Measurements from ENCODE around the gene MEF2B. TPM values are rescaled to one million over a fixed set of nuclear protein-coding genes. Genes with fewer than 3 reads are reported as not detected.
"Not testable (repeated sequence)": the region's sequence is repeated elsewhere in the genome, so short reads cannot be mapped to it uniquely, and the experiment has no call there.

Gene MEF2B
- total and polyA plus RNA-seq, 4 experiments from 2014 or later: 0.71 to 5.2 (median 3.1) TPM; not detected in 1

GRCh38 chr19:19179548-19180441, 9.7 kb upstream of the MEF2B start:
- no peak for DNase-seq
- Mint-ChIP-seq H3K4me1 (peaks cover 0 to 3% (median under 1%) of the 10 kb centered on the region in 4 donors), H3K36me3 (peaks cover 24 to 43% of the 10 kb centered on the region in 2 donors), H3K27ac (peak overlapping the region in 1 of 7 donors; percentile 19), H3K4me3 (no peak overlapping the region), H3K9me3 (no peaks in the 10 kb centered on the region), H3K27me3 (no peaks in the 10 kb centered on the region)
- intact Hi-C loops (cut with micrococcal nuclease): no loop called here
- Histone ChIP-seq H3K27me3 (ENCODE audit: insufficient read depth, low read length) (no peaks in the 10 kb centered on the region), H3K4me1 (ENCODE audit: insufficient read depth, low read length) (no peaks in the 10 kb centered on the region), H3K36me3 (ENCODE audit: insufficient read depth, low read length) (peaks cover 3% of the 10 kb centered on the region), H3K9me3 (ENCODE audit: control insufficient read depth in 1 of 2, low read length in 2 of 2) (no peaks in the 10 kb centered on the region), H3K4me3 (ENCODE audit: low read length in 2 of 2) (no peak overlapping the region), H3K27ac (ENCODE audit: low read depth, low read length) (no peak overlapping the region)
- ChIA-PET POLR2A (ENCODE audit: partially characterized antibody) (interaction anchor here (1.0 kb wide), 1 partner anchor 12 kb away, joined by 3 read pairs; the partner anchor contains the start of gene BORCS8), CTCF (ENCODE audit: partially characterized antibody) (no interaction called here)

DNA sequence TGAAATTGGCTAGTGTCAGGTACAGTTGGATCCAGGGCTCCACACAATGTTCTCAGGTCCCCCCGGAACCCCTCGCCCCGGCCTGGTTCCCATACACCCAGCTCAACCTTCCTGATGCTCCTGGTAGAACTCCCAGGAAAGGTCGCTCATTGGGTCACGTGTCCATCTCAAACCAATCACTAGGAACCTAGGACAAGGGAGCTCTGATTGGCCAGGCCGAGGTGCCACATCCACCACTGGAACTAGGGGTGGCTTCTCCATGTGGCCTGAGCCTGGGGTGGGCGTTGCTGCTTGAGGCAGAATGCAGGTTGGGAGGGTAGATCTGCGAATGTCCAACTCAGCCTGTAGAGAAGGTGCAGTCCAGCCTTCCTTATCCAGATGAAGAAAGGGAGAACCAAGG, 6.9 kb upstream of the MEF2B start:
- Mint-ChIP-seq H3K9me3 (no peaks in the 10 kb centered on the region), H3K4me3 (no peak overlapping the region), H3K36me3 (peaks cover 13 to 34% of the 10 kb centered on the region in 2 donors), H3K4me1 (peaks cover 0 to 2% (median under 1%) of the 10 kb centered on the region in 4 donors), H3K27me3 (no peaks in the 10 kb centered on the region), H3K27ac (no peak overlapping the region)
- intact Hi-C loops (cut with micrococcal nuclease): no loop called here
- H3K27me3 ChIP-seq (ENCODE audit: insufficient read depth, low read length): no peaks in the 10 kb centered on the region
- H3K36me3 ChIP-seq (ENCODE audit: insufficient read depth, low read length): no peaks in the 10 kb centered on the region
- H3K4me3 ChIP-seq (ENCODE audit: low read length in 2 of 2): no peak overlapping the region
- no peak overlapping the region for H3K27ac ChIP-seq (ENCODE audit: low read depth, low read length)
- ChIA-PET CTCF (ENCODE audit: partially characterized antibody) (interaction anchor here (1.3 to 2.5 kb wide), 2 partner anchors 10 to 31 kb away, joined by 4 to 9 read pairs; no protein-coding TSS in a partner anchor), POLR2A (ENCODE audit: partially characterized antibody) (no interaction called here)
- no peak for DNase-seq
- H3K4me1 ChIP-seq (ENCODE audit: insufficient read depth, low read length): no peaks in the 10 kb centered on the region
- no peaks in the 10 kb centered on the region for H3K9me3 ChIP-seq (ENCODE audit: control insufficient read depth in 1 of 2, low read length in 2 of 2)

DNA sequence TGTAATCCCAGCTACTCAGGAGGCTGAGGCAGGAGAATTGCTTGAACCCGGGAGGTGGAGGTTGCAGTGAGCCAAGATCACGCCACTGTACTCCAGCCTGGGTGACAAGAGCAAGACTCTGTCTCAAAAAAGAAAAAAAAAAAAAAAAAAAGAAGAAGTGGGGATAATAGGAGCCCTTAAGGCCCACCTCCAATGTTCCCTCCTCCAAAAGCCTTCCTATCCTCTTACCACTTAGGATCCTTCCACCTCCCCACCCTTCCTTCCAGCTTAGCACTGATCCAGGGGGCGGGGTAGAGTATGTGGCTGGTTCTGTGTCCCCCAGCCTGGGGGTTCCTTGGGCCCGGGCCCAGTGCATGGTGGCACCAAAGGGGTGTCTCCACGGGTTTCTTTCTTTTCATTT, 3.2 kb upstream of the MEF2B start:
- POLR2A ChIA-PET (ENCODE audit: partially characterized antibody); H3K36me3 ChIP-seq (ENCODE audit: insufficient read depth, low read length); H3K4me3 Mint-ChIP-seq; H3K27ac ChIP-seq (ENCODE audit: low read depth, low read length); H3K27me3 ChIP-seq (ENCODE audit: insufficient read depth, low read length); H3K9me3 Mint-ChIP-seq; H3K4me3 ChIP-seq (ENCODE audit: low read length in 2 of 2); intact Hi-C loops (cut with micrococcal nuclease); H3K9me3 ChIP-seq (ENCODE audit: control insufficient read depth in 1 of 2, low read length in 2 of 2); DNase-seq; H3K27ac Mint-ChIP-seq; H3K27me3 Mint-ChIP-seq: not testable (repeated sequence)
- H3K4me1 Mint-ChIP-seq: peaks cover 12 to 17% (median 14%) of the 10 kb centered on the region in 4 donors
- H3K4me1 ChIP-seq (ENCODE audit: insufficient read depth, low read length): peaks cover 14% of the 10 kb centered on the region
- CTCF ChIA-PET (ENCODE audit: partially characterized antibody): interaction anchor here (0.7 to 2.9 kb wide), 3 partner anchors 17 to 1708 kb away, joined by 3 to 25 read pairs (median 18); no protein-coding TSS in a partner anchor
- peaks cover 0 to 20% of the 10 kb centered on the region in 2 donors for H3K36me3 Mint-ChIP-seq

DNA sequence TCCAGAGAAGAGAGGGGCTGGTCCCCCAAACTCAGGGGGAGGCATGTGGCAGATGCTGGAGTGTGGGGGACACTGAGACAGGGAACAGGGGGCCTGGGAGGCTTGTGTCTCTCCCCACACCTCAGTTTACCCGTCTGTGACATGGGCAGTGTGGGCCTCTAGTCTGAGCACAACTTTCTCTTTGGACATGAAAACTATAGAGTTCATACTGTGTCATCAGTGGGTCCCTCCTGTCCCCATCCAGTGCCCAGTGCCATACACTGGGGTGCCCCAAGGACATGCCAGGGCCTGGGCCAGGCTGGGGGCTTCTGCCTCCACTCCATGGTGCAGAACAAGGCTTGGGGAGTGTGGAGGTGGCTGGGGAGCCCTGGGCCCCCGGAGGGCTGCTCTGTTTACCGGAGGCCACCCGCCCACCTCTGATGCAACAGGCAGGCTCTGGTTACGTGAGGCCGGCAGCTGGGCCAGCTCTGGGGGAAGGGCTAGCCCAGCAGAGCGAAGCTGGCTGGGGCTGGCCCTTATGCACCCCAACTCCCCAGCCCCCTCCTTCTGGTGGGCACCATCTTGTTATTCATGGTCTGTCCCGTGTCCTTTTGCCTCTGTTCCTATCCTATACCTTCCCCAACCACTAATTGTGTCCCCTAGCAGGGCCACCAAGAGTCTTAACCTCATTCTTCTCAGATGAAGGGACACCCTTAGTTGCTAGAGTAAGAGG, 1.9 kb upstream of the MEF2B start:
- Mint-ChIP-seq H3K36me3 (peaks cover 0 to 15% of the 10 kb centered on the region in 2 donors), H3K27me3 (peaks cover 1% of the 10 kb centered on the region in 2 donors), H3K9me3 (no peaks in the 10 kb centered on the region), H3K4me1 (peaks cover 12 to 17% (median 14%) of the 10 kb centered on the region in 4 donors), H3K27ac (peak overlapping the region in 1 of 7 donors; percentile 66), H3K4me3 (no peak overlapping the region)
- no peaks in the 10 kb centered on the region for H3K27me3 ChIP-seq (ENCODE audit: insufficient read depth, low read length)
- H3K4me3 ChIP-seq (ENCODE audit: low read length in 2 of 2): no peak overlapping the region
- no peak overlapping the region for H3K27ac ChIP-seq (ENCODE audit: low read depth, low read length)
- H3K4me1 ChIP-seq (ENCODE audit: insufficient read depth, low read length): peaks cover 14% of the 10 kb centered on the region
- H3K9me3 ChIP-seq (ENCODE audit: control insufficient read depth in 1 of 2, low read length in 2 of 2): no peaks in the 10 kb centered on the region
- intact Hi-C loops (cut with micrococcal nuclease): no loop called here
- H3K36me3 ChIP-seq (ENCODE audit: insufficient read depth, low read length): no peaks in the 10 kb centered on the region
- ChIA-PET POLR2A (ENCODE audit: partially characterized antibody) (interaction anchor here (0.6 kb wide), 1 partner anchor 20 kb away, joined by 3 read pairs; the partner anchor contains the start of genes BORCS8 and RFXANK), CTCF (ENCODE audit: partially characterized antibody) (no interaction called here)
- no peak for DNase-seq

DNA sequence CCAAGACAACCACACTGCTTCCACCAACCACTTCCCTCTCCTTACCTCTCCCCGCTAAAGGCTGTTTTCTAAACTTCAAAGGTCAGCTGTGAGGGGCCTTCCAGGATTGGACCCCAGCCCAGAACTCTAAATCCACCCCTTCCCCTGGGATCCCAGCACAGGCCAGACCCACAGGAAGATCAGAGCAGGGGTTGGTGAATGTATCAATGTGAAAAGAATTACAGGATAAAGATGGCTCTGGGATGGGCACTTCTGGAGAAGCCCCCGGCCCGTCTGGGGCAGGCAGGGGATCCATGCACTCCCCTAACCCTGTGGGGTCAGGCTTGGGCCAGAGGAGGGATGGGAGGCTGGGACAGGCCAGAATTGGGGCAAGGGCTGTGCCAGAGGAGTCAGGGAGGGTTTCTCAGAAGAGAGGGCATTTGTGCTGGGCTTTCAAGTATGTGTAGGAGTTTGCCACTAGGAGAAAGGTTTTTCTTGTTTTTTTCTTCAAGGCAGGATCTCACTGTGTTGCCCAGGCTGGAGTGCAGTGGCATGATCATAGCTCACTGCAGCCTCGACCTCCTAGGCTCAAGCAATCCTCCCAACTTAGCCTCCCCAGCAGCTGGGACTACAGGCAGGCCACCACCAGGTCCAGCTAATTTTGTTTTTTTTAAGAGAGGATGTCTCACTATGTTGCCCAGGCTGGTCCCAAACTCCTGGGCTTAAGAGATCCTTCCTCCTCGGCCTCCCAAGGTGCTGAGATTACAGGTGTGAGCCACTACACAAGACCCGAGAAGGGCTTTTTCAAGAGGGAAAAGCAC, 1.0 kb upstream of the MEF2B start:
- Histone ChIP-seq H3K27me3 (ENCODE audit: insufficient read depth, low read length) (no peaks in the 10 kb centered on the region), H3K4me3 (ENCODE audit: low read length in 2 of 2) (no peak overlapping the region), H3K4me1 (ENCODE audit: insufficient read depth, low read length) (peaks cover 14% of the 10 kb centered on the region), H3K36me3 (ENCODE audit: insufficient read depth, low read length) (no peaks in the 10 kb centered on the region), H3K9me3 (ENCODE audit: control insufficient read depth in 1 of 2, low read length in 2 of 2) (no peaks in the 10 kb centered on the region), H3K27ac (ENCODE audit: low read depth, low read length) (no peak overlapping the region)
- H3K4me1 Mint-ChIP-seq: peaks cover 12 to 17% (median 14%) of the 10 kb centered on the region in 4 donors
- H3K9me3 Mint-ChIP-seq: no peaks in the 10 kb centered on the region
- peaks cover 1% of the 10 kb centered on the region in 2 donors for H3K27me3 Mint-ChIP-seq
- DNase-seq: no peak
- intact Hi-C loops (cut with micrococcal nuclease): no loop called here
- H3K36me3 Mint-ChIP-seq: peaks cover 0 to 8% of the 10 kb centered on the region in 2 donors
- peak overlapping the region in 6 of 7 donors; percentile 9 to 83 (median 57) for H3K27ac Mint-ChIP-seq
- peak overlapping the region in 2 of 8 donors; percentile 20 to 63 for H3K4me3 Mint-ChIP-seq
- POLR2A ChIA-PET (ENCODE audit: partially characterized antibody): no interaction called here
- CTCF ChIA-PET (ENCODE audit: partially characterized antibody): no interaction called here

DNA sequence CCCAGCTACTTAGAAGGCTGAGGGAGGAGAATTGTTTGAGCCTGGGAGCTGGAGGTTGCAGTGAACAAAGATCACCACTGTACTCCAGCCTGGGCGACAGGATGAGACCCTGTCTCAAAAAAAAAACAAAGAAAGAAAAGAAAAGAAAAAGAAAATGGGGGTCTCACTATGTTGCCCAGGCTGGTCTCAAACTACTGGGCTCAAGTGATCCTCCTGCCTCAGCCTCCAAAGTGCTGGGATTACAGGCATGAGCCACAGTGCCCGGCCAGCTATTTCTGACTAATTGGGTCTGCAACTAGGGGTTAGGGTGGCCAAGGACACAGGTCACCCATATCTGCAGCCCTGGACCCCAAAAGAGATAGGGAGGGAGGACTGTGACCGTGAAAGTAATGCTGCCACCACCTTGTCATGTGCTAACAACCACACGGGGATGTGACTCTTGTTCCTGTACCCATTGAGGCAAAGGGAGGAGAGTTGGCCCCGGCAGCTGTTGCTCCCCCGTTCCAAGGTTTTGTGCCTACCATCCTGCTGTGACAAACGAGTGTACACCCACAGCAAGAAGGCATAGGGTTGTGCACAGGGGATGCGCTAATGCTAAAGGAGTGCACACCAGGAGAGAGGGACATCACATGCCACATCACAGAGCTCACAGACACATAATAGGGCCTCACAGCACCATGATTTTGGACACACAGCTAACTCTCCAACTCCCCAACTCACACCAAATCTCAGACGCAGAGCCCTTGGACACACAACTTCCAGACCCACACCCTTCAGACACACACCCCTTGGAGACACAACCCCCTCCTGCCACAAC, 619 bp downstream of the MEF2B start:
- POLR2A ChIA-PET (ENCODE audit: partially characterized antibody): no interaction called here
- peaks cover 1% of the 10 kb centered on the region in 2 donors for H3K27me3 Mint-ChIP-seq

More for the DNA sequence above, 619 bp downstream of the MEF2B start:
- Histone ChIP-seq H3K27me3 (ENCODE audit: insufficient read depth, low read length) (no peaks in the 10 kb centered on the region), H3K27ac (ENCODE audit: low read depth, low read length) (no peak overlapping the region), H3K9me3 (ENCODE audit: control insufficient read depth in 1 of 2, low read length in 2 of 2) (no peaks in the 10 kb centered on the region), H3K36me3 (ENCODE audit: insufficient read depth, low read length) (no peaks in the 10 kb centered on the region), H3K4me1 (ENCODE audit: insufficient read depth, low read length) (peaks cover 14% of the 10 kb centered on the region), H3K4me3 (ENCODE audit: low read length in 2 of 2) (no peak overlapping the region)
- no peaks in the 10 kb centered on the region for H3K9me3 Mint-ChIP-seq
- peak overlapping the region in 7 of 8 donors; percentile 60 to 82 (median 71) for H3K4me3 Mint-ChIP-seq
- peaks cover 0 to 5% of the 10 kb centered on the region in 2 donors for H3K36me3 Mint-ChIP-seq
- CTCF ChIA-PET (ENCODE audit: partially characterized antibody): interaction anchor here (1.2 kb wide), 1 partner anchor 116 kb away, joined by 4 read pairs; no protein-coding TSS in a partner anchor
- intact Hi-C loops (cut with micrococcal nuclease): no loop called here
- DNase-seq: no peak
- peak overlapping the region in 2 of 7 donors; percentile 59 to 60 for H3K27ac Mint-ChIP-seq
- peaks cover 11 to 17% (median 14%) of the 10 kb centered on the region in 4 donors for H3K4me1 Mint-ChIP-seq

All from CD4-positive, alpha-beta memory T cell (primary cell).